GM19193 (cell line): ENCODE measurements around the gene PPP3R1.

Source experiments
- POLR2A ChIP-seq: IDR thresholded peaks from 4 replicates; pipeline ENCODE4 v1.6.1; 2011; ENCODE audit not compliant: insufficient read depth, insufficient read length; ENCODE audit errors: extremely low read depth

The PPP3R1 gene

GRCh38 chr2:68252400-68253218 lies at the start of gene PPP3R1:
Gene PPP3R1, minus strand, starts transcription at chr2:68252532. Its CDS starts 405 bp downstream, at chr2:68252127.
- peak; percentile 96 for TF ChIP-seq POLR2A

DNA sequence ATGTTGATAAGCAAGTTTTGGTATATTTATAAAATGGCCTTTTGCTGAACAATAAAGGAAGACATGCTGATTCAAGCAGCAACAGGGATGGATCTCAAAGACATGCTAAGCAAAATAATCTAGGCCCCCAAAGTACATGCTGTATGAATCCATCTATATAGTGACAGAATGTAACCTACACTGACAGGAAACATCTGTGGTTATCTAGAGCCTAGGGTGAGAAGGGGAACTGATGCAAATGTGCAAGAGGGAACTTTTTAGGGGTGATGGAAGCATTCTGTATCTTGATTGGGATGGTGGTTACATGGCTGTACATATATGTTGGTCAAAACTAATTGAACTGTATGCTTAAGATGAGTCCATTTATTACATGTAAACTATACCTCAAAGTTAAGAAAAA lies 43.2 kb upstream of the PPP3R1 start:
- TF ChIP-seq POLR2A = no peak

DNA sequence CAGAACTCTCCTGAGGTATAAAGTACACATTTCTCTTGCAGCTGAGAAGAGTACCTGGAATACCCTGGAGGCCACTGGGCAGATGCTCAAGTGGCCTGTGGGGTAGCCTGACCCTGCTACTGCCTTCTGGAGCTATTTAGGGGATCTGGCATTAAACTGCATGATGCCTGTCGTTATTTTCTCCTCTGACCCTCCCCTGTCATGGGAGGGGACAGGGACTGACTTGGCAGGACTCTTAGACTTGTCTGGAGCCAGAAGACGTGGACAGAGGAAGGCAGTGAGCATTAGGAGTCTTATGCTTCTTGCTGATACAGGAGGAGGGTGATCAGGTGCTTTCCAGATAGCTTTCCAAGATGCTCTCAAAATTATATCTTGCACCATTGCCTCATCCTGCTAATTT lies 42.6 kb upstream of the PPP3R1 start:
- no peak for TF ChIP-seq POLR2A

DNA sequence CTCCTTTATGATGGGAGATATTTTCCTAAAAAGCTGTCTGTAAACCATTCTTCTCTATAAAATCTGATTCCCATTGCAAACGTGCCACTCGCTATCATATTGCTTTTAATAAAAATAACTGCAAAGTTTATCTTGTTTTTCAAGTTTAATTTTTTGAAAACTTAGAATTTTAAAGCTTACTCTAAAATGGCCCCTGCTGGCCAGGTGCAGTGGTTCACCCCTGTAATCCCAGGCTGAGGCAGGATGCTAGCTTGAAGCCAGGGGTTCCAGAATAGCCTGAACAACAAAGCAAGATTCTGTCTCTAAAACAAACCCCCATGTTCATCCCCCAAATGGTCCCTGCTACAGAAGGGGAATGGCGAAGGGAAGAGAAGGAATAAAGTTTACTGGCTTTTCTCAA lies 41.9 kb upstream of the PPP3R1 start:
- TF ChIP-seq POLR2A = no peak

DNA sequence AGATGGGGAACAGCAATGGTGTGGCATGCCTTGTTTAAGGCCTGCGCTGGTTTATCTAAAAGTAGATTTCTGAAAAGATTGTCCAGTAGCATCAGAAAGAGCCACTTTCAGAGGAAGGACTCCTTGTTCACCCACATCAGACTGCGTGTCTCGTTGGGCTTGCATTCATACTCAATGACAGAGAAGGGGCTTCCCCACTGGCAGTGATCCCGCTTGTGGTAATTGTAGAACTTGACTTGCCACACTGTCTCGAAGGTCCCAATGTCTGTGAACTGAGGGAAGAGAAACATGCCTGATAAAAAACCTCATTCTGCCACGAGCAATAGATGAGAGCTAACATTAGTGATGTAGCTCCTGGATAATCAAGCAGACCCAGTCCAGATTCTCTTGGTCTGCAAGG lies 41.4 kb upstream of the PPP3R1 start:
- no peak for TF ChIP-seq POLR2A

DNA sequence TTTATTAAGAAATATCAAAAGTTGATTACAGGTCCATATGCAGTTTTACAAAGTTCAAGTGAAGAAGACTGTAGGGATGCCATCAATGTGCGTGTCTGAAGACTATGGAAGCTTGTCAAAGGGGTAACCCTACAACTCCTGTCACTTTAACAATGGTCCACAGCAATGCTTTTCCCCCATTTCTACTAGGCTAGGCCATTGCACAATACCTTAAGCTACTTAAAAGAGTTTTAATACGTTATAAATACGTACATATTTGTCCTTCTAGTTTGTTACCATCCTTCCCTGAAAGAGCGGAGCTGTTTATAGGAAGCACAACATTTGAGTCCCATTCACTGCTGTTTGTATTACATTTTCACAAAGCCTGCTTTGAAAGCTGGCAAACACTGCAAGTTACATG lies 40.7 kb upstream of the PPP3R1 start:
- TF ChIP-seq POLR2A = no peak

GRCh38 chr2:68292108-68292710 lies 39.9 kb upstream of the PPP3R1 start:
- TF ChIP-seq POLR2A = no peak

DNA sequence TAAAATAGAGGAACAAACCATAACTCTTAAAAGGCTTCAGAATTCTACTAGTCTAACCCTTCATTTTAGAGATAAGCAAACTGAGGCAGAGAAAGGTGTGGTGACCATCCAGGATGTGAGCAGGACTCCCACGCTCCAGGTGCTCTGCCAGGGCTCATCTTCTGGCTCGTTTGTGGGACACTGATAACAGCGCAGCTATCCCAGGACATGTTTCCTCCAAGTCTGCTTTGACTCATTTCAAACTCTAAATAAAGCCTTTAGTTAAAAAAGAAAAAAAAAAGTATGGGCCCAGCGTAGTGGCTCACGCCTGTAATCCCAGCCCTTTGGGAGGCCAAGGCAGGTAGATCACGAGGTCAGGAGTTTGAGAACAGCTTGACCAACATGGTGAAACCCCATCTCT lies 39.0 kb upstream of the PPP3R1 start:
- TF ChIP-seq POLR2A = no peak

DNA sequence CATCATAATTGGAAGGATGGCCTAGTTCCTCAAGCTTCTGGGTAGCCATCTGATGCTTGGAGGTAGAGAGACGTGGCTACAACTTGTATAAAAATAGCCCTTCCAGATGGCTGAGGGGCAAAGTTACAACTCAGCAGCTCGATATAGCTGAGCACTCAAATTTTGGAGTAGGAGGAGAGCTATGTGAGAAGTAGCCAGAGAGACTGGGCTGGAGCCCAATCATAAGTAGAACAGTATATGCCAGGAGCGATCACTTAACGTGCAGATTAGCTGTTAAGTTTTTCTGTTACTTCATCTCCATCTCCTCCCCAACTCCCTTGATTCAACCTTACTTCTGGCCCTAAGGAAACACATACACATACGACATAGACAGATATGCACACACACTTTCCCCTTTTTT lies 38.6 kb upstream of the PPP3R1 start:
- TF ChIP-seq POLR2A = no peak

GRCh38 chr2:68287580-68288441 lies 35.5 kb upstream of the PPP3R1 start:
- TF ChIP-seq POLR2A = no peak

- TF ChIP-seq POLR2A = no peak
These were observed 32.6 kb upstream of the PPP3R1 start for GRCh38 chr2:68284896-68285295.

- TF ChIP-seq POLR2A = no peak
These were observed 31.1 kb upstream of the PPP3R1 start for GRCh38 chr2:68283419-68283812.

- TF ChIP-seq POLR2A = no peak
These were observed 30.6 kb upstream of the PPP3R1 start for GRCh38 chr2:68282811-68283418.

DNA sequence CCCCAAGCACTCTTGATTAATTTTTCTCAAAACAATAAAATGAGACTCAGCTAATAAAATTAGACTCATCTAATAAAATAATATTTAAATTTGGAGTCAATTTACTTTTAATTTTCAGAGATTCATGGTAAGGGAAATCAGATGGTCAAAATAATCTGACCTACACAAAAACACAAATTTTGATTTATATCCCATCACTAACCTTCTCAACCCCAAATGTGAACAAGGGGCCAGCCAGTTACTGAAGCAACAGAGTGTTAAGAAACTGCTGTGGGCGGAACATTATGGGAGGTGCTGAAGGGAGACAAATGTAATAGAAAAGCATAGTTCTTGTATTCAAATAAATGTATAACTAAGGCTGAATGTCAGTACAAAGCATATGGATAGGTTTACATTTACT lies 28.5 kb upstream of the PPP3R1 start:
- TF ChIP-seq POLR2A = no peak

GRCh38 chr2:68280348-68280747 lies 28.0 kb upstream of the PPP3R1 start:
- no peak for TF ChIP-seq POLR2A
